ENCODE measurements around the gene MSANTD7.

DNA sequence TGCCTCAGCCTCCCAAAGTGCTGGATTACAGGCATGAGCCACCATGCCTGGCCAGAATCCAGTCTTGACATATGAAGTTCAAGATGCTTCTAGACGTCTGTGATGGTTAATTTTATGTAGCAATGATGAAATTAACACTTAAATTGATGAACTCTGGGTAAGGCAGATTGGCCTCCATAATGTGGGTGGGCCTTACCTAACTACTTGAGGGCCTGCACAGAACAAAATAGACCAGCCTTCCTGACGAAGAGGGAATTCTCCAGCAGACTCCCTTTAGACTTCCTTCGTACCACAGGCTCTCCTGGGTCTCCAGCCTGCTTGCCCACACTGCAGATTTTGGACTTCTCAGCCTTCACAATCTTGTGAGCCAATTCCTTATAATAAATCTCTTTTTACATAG lies 5.0 kb upstream of the MSANTD7 start:
- TF ChIP-seq, protein P1, sequence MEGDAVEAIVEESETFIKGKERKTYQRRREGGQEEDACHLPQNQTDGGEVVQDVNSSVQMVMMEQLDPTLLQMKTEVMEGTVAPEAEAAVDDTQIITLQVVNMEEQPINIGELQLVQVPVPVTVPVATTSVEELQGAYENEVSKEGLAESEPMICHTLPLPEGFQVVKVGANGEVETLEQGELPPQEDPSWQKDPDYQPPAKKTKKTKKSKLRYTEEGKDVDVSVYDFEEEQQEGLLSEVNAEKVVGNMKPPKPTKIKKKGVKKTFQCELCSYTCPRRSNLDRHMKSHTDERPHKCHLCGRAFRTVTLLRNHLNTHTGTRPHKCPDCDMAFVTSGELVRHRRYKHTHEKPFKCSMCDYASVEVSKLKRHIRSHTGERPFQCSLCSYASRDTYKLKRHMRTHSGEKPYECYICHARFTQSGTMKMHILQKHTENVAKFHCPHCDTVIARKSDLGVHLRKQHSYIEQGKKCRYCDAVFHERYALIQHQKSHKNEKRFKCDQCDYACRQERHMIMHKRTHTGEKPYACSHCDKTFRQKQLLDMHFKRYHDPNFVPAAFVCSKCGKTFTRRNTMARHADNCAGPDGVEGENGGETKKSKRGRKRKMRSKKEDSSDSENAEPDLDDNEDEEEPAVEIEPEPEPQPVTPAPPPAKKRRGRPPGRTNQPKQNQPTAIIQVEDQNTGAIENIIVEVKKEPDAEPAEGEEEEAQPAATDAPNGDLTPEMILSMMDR (IDR thresholded peaks at IDR 0.05), result no peak
- no peak for TF ChIP-seq POLR2A (IDR thresholded peaks at IDR 0.05)
